Activated CD8-positive, alpha-beta memory T cell treated with anti-CD3 and anti-CD28 coated beads for 48 hours (primary cell): ENCODE data around the gene PIK3R1.

Experiments used
- DNase-seq, 3 experiments: peaks; one replicate each; pipeline ENCODE4 v3.0.0-alpha.2; 2020; ENCODE audit warnings: low read depth in 2 of 3, low spot score in 2 of 3

Gene PIK3R1

DNA sequence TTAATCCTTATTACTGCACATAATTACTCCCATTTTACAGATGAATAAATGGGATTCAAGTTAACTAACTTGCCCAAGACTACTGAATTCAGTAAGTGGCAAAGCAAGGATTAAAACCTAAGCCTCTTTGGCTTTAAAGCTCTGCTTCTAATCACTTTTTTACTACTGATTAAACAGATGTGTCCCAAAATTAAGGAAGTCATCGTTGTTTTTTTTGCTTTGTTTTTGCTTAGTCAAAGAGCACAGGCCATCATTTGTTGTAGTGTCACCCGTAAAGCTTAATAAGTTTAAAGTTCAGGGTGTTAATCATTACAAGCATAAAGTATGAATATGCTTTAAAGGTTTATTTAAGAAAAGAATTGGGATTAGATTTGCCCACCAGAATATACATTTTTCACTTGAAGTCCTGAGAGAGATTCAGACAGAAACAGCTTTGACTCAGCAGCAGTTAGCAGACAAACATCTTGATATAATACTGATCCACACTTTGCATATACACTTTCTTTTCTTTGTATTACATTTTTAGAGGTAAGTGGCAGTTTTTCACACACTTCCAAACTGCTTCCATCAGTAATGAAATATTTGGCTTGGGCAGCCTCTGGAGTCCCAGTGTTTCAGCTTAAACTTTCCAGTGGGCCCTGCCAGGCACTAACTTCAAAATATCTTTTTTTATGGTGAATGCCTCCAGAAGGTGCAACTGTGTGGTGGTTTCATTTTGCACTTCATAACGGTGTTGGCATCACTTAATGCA is 52.7 kb downstream of the PIK3R1 start:
- DNase-seq = no peak

DNA sequence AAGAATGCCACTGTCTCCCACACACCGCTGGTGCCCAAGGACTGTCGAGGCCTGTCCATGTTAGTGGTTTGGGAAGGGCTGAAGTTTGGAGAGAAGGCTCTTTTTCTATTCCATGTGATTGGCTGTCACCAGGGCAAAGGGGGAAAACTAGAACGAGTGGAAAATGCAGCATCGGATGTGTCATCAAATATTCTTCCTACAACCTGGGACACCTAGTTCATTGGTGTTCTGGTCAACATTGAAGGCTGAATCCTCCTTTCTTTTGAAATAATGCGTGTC is 53.2 kb downstream of the PIK3R1 start:
- no peak for DNase-seq

DNA sequence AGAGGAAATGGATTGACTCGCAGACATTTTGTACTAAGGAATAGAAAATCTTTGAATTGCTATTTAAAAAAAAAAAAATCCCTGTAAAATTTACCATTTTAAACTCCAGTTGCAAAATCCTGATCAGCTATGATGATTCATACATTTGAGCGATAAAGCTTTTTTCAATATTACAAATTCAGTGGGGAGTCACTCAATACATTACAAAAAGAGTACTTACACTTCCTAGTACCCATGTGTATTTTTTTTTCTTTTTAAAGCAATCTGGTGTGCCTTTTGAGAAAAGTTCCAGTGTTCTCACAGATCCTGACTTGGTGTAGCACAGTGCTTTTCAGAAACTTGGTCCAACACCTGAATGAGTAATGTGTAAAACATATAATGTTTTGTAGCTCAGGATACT is 54.3 kb downstream of the PIK3R1 start:
- no peak for DNase-seq

DNA sequence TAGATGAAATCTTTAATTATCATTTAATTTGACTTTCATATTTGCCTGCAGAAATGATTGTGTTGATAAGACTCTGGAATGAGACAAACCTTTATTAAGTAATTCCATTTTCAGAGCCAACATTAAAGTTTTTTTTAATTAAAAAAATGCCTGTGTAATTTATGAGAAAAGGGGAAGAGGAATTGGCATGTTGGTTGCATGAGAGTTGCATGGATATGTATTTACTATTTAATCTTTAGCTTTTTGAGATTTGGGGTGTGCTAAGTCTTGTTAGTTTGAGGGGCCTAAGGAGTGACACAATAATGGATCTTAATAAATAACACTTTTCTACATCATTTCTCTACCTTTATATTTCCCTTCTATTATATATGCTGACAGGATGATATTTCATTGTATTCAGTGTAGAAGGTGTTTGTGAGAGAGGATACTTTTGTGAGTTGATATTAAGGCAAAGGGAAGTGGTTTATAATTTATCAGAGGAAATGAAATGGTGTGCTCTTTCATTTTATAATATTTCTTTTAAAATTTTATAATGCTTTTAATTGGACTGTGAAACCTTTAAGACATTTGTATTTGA is 54.9 kb downstream of the PIK3R1 start:
- DNase-seq = no peak

DNA sequence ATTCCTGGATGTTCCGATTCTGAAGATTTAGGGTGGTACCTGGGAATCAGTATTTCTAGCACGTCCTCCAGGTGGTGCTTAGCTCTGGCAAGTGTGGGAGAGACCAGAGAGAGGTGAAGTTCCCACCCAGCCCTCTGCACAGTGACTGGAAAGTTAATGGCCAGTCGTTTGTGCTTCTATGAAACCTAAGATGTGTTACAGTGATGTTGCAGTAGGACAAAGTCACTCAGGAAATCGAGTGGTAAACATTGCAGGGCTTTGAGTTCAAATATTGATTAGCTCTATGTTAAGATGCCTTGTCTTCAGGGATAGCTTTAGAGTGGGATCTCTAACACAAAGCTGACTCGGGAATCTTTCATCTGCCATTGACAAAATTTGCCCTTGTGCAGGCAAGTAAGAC is 55.6 kb downstream of the PIK3R1 start:
- no peak for DNase-seq

DNA sequence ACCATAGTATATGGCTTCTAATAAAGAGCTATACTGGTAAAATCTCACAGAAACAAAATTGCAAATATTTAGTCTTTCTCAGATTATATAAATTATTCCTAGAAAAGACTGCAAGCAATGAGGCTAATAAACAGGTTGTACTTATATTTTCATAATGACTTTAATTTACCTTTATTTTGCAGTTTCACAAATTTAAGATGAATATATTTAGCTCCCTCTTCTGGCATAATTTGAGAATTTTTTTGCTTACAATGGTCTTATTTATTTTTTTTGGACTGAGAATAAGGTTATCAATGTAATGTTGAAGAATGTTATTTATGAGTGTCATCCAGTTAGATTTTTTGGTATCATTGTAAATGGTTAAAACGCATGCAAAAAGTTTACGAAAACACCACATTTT is 56.7 kb downstream of the PIK3R1 start:
- DNase-seq = no peak

DNA sequence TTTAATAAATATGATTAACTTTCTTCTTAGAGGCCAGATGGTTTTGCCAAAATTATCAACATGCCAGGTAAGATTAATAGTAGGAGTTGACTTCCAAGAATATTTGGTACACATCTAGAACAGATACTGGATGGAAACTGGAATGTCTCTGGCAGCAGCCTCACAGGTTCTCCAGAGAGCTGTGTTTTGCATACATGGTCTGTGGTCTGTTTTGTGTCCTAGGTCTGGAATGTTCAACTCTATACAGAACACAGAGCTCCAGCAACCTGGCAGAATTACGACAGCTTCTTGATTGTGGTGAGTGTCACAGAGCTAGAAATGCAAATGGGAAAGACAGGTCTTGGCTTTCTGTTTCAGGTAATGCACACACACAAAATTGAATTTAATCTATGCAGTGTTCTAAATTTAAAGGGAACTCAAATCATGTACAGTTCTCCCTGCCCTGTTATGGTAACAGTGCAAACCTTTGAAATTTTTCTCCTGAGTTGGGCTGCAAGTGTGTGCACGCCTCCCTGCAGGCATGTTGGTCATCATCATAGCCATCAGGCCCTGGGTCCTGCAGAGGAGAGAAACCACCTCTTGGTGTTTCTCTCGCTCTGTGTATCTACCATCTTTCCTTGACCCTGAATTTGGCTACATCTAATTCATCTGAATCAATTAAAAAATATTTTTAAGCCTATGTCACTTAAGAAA is 58.3 kb downstream of the PIK3R1 start:
- no peak for DNase-seq

DNA sequence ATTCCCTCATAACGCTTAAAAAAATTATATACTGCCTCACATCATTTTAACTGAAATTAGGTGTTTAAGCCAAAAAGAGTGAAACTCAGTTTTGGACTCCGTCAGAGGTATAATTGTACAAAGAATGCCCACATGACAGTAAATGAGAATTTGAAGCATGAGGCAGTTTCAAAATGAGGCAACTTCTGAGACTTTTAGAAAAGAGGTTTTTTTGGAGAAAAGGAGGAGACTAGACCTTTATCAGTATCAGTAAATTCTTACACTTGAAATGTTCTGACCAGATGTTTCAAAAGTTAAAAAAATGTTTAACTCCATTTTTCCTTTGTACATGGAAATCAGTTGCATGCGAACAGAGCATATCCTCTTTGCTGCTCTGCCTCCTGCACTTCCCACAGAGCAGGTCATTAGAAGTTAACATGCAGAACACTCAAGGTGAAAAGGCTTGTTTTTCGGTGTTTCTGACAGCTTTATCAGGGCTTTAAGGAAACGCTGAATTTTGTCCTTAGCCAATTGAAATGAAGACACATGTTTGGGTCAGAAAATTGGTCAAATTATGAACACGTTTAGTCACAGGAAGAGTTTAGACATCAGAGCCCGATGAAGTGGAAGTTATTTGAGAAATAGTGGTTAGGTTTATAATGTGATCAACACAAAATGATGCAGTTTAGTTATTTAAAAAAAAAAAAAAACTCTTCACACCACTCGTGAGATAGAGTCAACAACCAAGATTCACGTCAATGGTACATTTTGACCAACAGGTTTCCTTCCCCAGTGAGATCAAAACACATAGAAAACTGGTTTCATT is 59.5 kb downstream of the PIK3R1 start:
- no peak for DNase-seq

DNA sequence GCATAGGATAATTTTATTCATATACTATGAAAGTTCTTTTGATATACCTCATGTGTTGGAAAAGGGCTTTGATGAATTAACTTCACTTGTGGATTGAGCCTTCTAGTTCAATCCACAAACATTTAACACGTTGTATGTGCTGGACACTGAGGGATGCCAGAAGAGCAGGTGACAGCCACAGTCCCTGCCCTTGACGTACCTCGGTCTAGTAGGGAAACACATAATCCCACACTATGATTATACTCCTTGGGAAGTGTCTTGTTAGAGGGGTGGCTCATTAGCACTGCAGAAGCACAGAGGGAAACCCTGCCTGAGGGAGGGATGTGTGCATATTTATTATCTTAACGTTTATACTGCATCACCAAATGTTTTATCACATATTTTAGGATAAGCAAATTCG is 61.2 kb downstream of the PIK3R1 start:
- no peak for DNase-seq

- no peak for DNase-seq
Observed at GRCh38 chr5:68277431-68277830, 61.9 kb downstream of the PIK3R1 start.

GRCh38 chr5:68279984-68280383 is 64.4 kb downstream of the PIK3R1 start:
- DNase-seq = no peak

DNA sequence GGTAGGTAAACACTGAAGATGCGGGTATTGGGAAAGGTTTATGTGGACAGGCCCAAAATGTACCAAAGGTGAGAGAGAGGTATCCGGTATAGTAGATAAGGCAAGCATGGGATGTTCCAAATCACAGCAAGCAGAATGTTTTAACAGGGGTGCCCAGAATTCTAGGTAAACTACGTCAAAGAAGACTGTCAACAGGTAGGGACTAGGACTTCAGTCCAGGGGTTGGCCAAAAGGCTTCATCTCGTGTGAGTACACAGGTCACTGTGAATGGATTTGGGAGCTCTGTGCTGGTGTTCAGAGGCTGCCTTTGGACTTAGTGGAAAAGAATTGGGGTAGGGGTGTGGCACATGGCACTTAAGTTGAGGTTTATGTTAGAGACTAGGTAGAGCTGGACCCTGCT is 66.4 kb downstream of the PIK3R1 start:
- DNase-seq = no peak

DNA sequence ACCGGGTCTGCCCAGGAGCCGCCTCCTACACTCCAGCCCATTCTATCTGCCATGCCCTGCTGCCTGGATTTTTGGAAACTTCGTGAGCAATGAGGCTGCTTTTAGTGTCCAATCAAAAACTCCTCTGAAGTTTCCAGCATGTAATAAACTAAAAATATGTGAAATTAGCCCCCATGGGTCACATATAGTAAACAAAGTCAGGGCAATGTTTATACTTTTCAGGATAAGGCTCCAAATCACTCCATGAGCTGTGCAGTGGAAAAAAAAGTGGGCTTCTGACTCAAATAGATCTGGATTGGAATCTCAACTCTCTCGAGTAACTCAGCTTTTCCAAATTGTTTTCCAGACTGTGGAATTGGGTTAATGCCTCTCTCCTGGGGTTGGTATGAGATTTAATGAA is 68.2 kb downstream of the PIK3R1 start:
- DNase-seq = no peak

DNA sequence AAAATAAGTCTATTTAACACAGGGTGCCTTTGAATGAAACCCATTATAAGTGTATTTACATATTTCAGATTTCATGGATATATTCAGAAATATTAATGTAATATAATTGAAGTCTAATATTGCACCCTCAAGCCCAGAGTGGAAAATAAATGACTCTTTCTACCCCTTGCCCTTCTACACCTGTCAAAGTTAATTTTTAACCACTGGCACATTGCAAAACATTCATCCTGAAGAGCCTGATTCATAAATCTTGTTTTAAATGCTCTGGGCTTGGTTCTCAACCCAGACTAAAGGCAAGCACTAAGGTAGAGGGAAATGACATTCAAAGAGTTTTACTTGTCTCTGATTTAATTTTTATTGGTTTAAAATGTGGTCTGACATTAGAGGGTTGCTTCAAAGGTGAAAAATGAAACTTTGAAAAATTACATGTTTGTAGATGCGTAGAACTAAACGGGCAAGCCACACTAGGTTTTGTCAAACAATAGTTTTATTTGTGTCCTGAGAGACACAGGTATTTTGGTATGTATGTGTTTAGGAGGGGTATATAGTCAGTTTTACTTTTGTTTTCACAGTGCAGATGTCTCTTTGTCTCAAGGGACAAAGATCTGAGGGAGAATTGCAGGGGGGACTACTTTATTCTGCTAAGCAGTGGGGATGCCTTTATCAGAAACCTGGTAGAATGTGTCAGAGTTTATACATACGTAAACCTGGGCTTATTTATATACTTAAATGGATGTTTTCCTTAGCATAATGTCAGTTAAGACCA is 69.7 kb downstream of the PIK3R1 start:
- no peak for DNase-seq

- DNase-seq = no peak
Observed at GRCh38 chr5:68285851-68286611, 70.5 kb downstream of the PIK3R1 start.

DNA sequence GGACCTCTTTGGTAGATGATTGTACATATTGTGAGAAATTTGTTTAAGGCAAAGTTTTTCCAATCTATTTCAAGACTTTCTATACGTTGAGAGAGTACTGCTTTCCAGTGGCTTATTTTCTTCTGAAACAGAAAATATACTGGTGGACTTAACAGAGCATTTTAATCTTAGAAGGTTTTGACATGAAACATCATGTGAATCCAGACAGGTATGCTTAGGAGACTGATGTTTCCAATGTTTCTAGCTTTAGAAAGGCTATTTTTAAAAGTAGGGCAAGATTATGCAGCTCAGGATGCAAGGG is 71.0 kb downstream of the PIK3R1 start:
- no peak for DNase-seq

GRCh38 chr5:68287631-68287975 is 72.0 kb downstream of the PIK3R1 start:
- no peak for DNase-seq

GRCh38 chr5:68287976-68288706 is 72.6 kb downstream of the PIK3R1 start:
- DNase-seq = peak in 2 of 3 experiments; percentile 17 to 22

DNA sequence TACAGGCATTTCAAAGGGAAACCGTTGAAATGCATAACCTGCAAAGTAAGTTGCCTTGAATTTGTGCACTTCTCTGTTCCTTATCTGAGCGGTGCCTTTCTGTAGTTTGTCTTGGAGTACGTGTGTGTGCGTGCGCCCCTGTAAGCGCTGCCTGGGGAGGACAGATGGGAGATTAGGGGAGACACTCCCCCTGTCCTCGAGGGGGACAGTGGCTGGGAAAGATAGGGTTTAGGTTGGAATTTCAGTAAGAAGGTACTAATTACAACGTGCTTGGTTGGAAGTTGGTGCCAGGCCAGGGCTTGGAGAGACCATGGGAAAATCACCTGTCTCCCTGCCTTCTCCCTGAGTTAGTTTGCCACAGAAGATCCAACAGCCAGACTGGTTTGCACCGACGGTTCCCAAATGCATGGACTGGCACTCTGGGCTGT is 73.2 kb downstream of the PIK3R1 start:
- DNase-seq = no peak

- DNase-seq = no peak
Observed at GRCh38 chr5:68289498-68289897, 73.9 kb downstream of the PIK3R1 start.
